ENCODE data around the gene BLVRB. TPM values are rescaled to one million over a fixed set of nuclear protein-coding genes. Genes with fewer than 3 reads are reported as not detected.

The BLVRB gene
- total RNA-seq, 1 donor from 2014 or later, result 3.1 TPM

GRCh38 chr19:40422748-40423566 is 42.6 kb downstream of the BLVRB start:
- Mint-ChIP-seq H3K4me1 (peaks cover 36% of the 10 kb centered on the region), H3K27ac (ENCODE audit: unreplicated experiment) (no peak overlapping the region), H3K27me3 (ENCODE audit: low read depth) (no peaks in the 10 kb centered on the region), H3K9me3 (no peaks in the 10 kb centered on the region), H3K4me3 (peak overlapping the region; percentile 36), H3K36me3 (ENCODE audit: low read depth) (no peaks in the 10 kb centered on the region)
- no peak for DNase-seq (ENCODE audit: low read depth, low spot score)
- TF ChIP-seq, protein P1, sequence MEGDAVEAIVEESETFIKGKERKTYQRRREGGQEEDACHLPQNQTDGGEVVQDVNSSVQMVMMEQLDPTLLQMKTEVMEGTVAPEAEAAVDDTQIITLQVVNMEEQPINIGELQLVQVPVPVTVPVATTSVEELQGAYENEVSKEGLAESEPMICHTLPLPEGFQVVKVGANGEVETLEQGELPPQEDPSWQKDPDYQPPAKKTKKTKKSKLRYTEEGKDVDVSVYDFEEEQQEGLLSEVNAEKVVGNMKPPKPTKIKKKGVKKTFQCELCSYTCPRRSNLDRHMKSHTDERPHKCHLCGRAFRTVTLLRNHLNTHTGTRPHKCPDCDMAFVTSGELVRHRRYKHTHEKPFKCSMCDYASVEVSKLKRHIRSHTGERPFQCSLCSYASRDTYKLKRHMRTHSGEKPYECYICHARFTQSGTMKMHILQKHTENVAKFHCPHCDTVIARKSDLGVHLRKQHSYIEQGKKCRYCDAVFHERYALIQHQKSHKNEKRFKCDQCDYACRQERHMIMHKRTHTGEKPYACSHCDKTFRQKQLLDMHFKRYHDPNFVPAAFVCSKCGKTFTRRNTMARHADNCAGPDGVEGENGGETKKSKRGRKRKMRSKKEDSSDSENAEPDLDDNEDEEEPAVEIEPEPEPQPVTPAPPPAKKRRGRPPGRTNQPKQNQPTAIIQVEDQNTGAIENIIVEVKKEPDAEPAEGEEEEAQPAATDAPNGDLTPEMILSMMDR (conservative IDR thresholded peaks at IDR 0.05), result no peak

GRCh38 chr19:40421993-40422747 is 43.4 kb downstream of the BLVRB start:
- peaks cover 37% of the 10 kb centered on the region for H3K4me1 Mint-ChIP-seq
- TF ChIP-seq, protein P1 (conservative IDR thresholded peaks at IDR 0.05), result no peak
- no peaks in the 10 kb centered on the region for H3K36me3 Mint-ChIP-seq (ENCODE audit: low read depth)
- H3K4me3 Mint-ChIP-seq, result peak overlapping the region; percentile 36
- no peaks in the 10 kb centered on the region for H3K27me3 Mint-ChIP-seq (ENCODE audit: low read depth)
- DNase-seq (ENCODE audit: low read depth, low spot score), result no peak
- H3K27ac Mint-ChIP-seq (ENCODE audit: unreplicated experiment), result no peak overlapping the region
- H3K9me3 Mint-ChIP-seq, result no peaks in the 10 kb centered on the region

DNA sequence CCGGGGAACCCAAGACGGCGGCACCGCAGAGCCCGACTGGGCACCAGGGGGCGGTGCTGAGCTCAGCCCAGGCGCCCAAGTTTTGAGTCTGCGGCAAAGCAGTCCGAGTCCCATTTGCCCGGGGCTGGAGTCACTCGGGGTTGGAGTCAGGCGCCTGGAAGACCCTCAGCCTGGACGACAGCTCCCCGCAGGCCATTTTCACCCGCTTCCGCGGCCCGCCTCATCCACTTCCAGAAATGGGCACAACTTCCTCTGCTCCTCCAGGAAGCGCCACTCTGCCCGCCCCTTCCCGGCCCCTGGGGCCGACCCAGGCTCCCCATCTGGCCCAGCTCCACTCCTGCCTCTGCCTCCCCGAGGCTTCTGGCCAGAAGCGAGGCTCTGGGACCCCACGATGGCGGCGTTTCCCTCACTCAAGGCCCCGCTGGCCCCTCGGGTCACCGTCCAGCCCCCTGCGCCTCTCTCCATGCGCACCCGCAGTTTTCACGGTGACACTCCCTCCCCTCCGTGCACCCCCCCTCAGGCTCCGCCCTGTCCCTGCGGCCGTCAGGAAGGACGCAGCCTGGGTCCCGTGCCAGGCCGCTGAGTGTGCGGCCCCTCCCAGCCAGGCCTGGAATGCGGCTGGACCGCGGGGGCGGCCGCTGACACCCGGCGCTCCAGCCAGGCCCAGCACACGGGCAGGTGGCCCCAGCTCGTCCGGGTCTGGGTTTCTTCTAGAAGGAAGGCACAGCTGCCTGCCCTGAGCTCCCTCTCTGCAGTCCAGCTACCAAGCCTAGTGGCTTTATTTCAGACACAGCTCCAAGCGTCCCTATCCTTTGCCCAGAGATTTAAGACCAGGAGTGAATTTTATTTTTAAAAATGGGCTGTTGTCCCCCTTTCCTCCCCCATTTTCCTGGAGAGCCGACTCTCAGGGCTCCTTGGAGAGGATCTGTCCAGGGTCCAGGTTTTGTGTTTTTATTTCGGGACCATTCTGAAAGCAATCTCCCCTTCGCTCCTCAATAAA is 44.5 kb downstream of the BLVRB start:
- Mint-ChIP-seq H3K27me3 (ENCODE audit: low read depth) (no peaks in the 10 kb centered on the region), H3K9me3 (no peaks in the 10 kb centered on the region), H3K4me3 (peak overlapping the region; percentile 84), H3K4me1 (peaks cover 37% of the 10 kb centered on the region), H3K36me3 (ENCODE audit: low read depth) (no peaks in the 10 kb centered on the region), H3K27ac (ENCODE audit: unreplicated experiment) (peak overlapping the region; percentile 35)
- DNase-seq (ENCODE audit: low read depth, low spot score), result peak; percentile 90
- TF ChIP-seq, protein P1 (conservative IDR thresholded peaks at IDR 0.05), result peak; percentile 97

DNA sequence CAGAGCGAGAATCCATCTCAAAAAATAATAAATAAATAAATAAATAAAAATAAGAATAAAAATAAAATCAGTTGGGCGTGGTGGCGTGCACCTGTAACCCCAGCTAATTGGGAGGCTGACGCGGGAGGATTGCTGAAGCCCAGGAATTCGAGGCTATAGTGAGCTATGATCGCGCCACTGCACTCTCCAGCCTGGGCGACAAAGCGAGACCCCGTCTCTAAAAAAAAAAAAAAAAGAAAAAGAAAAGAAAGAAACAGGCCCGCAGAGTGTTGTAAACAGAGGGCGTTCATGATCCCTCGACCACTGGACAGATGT is 45.1 kb downstream of the BLVRB start:
- no peaks in the 10 kb centered on the region for H3K36me3 Mint-ChIP-seq (ENCODE audit: low read depth)
- DNase-seq (ENCODE audit: low read depth, low spot score), result no peak
- peaks cover 32% of the 10 kb centered on the region for H3K4me1 Mint-ChIP-seq
- no peaks in the 10 kb centered on the region for H3K27me3 Mint-ChIP-seq (ENCODE audit: low read depth)
- peak overlapping the region; percentile 35 for H3K27ac Mint-ChIP-seq (ENCODE audit: unreplicated experiment)
- H3K9me3 Mint-ChIP-seq, result no peaks in the 10 kb centered on the region
- TF ChIP-seq, protein P1 (conservative IDR thresholded peaks at IDR 0.05), result no peak
- H3K4me3 Mint-ChIP-seq, result peak overlapping the region; percentile 81

DNA sequence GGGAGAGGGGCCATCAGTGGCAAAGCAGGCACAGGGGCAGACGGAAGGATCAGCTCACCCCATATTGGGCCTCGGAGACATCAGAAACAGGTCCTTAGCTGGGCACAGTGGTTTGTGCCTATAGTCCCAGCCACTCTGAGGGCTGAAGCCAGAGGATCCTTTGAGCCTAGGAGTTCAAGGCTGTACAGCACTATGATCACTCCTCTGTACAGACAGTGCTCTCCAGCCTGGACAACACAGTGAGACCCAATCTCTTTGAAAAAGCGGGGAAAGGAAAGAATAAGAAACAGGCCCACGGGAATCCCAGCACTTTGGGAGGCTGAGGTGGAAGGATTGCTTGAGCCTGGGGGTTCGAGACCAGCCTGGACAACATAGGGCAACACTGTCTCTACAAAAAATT is 45.8 kb downstream of the BLVRB start:
- Mint-ChIP-seq H3K9me3 (no peaks in the 10 kb centered on the region), H3K4me3 (peak overlapping the region; percentile 73), H3K27ac (ENCODE audit: unreplicated experiment) (no peak overlapping the region), H3K36me3 (ENCODE audit: low read depth) (no peaks in the 10 kb centered on the region), H3K4me1 (peaks cover 29% of the 10 kb centered on the region), H3K27me3 (ENCODE audit: low read depth) (no peaks in the 10 kb centered on the region)
- DNase-seq (ENCODE audit: low read depth, low spot score), result no peak
- TF ChIP-seq, protein P1 (conservative IDR thresholded peaks at IDR 0.05), result no peak

All from neural crest cell (in vitro differentiated cells).